ENCODE data around the gene UBE2R2. TPM values are rescaled to one million over a fixed set of nuclear protein-coding genes. Genes with fewer than 3 reads are reported as not detected.
"Not testable (repeated sequence)": the region's sequence is repeated elsewhere in the genome, so short reads cannot be mapped to it uniquely, and the experiment has no call there.

The UBE2R2 gene
- total RNA-seq, 1 donor from 2014 or later: 15.7 TPM

DNA sequence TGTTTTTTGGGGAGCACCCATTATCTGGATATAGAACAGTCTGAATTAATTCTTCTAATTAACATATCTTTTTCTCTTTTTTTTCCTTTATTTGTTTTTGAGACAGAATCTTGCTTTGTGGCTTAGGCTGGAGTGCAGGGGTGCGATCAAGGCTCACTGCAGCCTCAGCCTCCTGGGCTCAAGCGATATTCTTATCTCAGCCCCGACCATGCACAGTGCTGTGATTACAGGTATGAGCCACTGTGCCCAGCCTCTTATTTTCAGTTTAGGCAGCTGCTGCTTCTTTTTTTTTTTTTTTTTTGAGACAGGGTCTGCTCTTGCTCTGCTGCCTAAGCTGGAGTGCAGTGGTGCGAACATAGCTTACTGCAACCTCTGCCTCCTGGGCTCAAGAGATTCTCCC, 20.2 kb downstream of the UBE2R2 start:
- no peak for DNase-seq (ENCODE audit: low read depth in 2 of 2)

DNA sequence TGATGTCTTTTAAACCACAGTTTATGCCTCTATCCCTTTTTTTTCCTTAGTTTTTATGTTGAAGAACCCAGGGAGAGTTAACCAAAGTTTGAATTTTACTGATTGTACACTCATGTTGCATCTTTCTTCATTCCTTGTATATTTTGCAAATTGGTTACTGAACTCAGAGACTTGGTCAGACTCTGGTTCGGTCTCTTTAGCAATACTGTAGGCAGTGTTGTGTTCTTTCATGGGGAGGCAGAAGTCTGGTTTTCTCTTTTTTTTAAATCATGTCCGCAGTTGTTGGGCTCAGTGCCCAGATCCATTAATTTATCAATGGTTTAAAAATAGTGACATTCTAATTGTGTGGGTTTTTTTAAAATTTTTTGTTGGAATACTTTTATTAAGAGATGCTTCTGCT, 23.4 kb downstream of the UBE2R2 start:
- DNase-seq (ENCODE audit: low read depth in 2 of 2): no peak

DNA sequence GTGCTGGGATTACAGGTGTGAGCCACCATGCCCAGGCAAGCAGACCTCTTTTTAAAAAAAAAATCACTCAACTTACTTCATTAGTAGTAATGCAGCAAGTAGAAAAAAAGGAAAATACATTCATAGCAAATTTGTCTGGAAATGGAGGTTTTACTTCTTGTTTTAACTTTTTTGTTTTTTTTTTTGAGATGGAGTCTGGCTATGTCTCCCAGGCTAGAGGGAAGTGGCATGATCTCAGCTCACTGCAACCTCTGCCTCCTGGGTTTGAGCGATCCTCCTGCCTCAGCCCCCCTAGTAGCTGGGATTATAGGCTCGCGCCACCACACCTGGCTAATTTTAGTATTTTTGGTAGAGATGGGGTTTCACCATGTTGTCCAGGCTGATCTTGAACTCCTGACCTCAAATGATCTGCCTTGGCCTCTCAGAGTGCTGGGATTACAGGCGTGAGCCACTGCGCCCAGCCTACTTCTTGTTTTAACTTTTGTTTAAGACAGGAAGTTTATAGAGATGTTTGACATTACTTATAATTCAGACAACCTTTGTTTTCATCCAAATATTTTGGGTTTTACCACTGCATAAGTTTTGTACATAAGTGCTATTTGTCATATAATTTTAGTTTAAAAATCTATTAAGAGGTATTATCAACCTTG, 26.5 kb downstream of the UBE2R2 start:
- DNase-seq (ENCODE audit: low read depth in 2 of 2): no peak

GRCh38 chr9:33846231-33846630, 29.3 kb downstream of the UBE2R2 start:
- DNase-seq (ENCODE audit: low read depth in 2 of 2): no peak

DNA sequence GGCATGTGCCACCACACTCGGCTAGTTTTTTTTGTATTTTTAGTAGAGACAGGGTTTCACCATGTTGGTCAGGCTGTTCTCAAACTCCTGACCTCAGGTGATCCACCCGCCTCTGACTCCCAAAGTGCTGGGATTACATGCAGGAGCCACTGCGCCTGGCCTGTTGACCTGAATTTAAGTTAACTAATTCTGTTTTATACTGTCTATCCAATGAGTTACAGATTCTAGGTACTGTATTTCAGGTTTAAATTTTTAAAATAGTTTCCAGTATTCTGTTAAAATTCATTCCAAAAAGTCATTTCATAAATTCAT, 30.9 kb downstream of the UBE2R2 start:
- not testable (repeated sequence) for DNase-seq (ENCODE audit: low read depth in 2 of 2)

- DNase-seq (ENCODE audit: low read depth in 2 of 2): no peak
Observed at GRCh38 chr9:33850267-33850629, 33.3 kb downstream of the UBE2R2 start.

DNA sequence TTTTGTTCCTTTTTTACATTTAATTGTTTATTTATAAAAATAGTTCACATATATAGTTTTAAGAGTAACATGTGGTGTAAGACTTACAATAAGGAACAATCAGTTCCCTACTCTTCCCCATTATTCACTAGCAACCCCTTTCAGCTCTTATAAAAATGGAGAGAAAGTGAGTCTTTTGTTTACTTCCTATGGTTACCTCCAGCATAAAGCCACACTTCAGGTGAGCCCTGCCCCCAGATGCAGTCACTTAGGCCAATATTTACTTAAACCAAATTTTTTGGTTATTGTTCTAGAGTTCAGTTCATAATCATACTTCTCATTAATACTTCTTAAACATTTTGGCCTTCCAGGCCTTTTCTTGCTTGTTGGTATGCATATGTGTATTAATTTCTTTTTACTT, 33.7 kb downstream of the UBE2R2 start:
- DNase-seq (ENCODE audit: low read depth in 2 of 2): no peak

DNA sequence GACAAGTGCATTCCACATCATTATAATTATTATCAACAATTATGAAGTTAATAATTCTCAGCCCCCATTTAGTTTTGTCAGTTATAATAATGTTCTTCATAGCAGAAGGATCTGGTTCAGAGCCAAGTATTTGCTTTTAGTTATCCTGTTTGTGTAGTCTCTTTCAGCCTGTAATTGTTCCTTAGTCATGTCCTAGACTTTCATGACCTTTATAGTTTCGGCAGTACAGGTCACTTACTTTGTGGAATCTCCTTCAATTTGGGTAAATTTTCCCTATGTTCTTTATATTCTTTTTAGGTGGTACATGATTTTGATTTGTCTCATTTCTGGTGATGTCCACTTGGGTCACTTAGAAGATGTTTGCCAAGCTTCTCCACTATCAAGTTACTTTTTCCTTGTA, 34.3 kb downstream of the UBE2R2 start:
- peak in 1 of 2 donors; percentile 55 for DNase-seq (ENCODE audit: low read depth in 2 of 2)

DNA sequence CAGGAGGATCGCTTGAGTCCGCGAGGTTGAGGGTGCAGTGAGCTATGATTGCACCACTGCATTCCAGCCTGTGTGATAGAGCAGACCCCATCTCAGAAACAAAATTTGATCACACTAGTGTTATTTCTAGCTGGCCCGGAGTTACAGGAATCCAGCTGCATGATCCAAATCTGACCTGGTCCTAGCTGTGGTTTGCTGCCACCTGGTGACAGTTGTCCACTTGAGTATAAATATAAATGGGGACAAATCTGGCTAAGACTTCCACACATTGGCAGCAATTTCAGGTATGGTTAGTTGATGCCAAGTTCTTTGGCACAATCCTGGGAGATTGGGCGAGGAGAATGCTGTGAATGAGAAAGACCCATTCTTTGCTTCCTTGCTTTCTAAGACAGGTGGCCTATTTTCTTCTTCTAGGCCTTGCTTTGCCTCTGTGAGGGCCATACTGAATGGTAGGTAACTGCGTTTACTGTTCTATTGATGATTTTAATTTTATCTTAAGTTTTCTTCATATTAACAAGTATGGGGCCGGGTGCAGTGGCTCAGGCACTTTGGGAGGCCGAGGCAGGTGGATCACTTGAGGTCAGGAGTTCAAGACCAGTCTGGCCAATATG, 35.4 kb downstream of the UBE2R2 start:
- peak; percentile 71 to 82 for DNase-seq (ENCODE audit: low read depth in 2 of 2)

DNA sequence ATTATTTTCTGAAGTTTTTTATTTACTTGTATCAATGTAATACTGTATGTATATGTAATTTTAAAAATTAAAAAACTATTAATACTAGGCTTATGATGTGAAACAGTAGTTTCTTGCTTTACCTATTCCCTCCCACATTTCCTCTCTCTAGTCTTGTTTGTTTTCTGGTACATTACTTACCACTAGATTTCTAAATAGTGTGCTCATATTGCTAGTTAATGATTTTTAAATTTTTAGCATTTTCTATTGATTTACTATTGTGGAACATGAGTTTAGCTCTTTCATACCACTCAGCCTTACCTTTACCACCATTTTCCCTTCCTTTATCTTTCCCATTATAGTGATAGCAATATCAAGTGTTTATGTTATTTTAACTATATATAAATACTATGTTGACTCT, 39.3 kb downstream of the UBE2R2 start:
- no peak for DNase-seq (ENCODE audit: low read depth in 2 of 2)

- no peak for DNase-seq (ENCODE audit: low read depth in 2 of 2)
Observed at GRCh38 chr9:33858423-33858822, 41.5 kb downstream of the UBE2R2 start.

- DNase-seq (ENCODE audit: low read depth in 2 of 2): peak; percentile 44 to 63
Observed at GRCh38 chr9:33860200-33860871, 43.4 kb downstream of the UBE2R2 start.

- no peak for DNase-seq (ENCODE audit: low read depth in 2 of 2)
Observed at GRCh38 chr9:33861917-33862453, 45.0 kb downstream of the UBE2R2 start.

GRCh38 chr9:33863027-33863426, 46.1 kb downstream of the UBE2R2 start:
- DNase-seq (ENCODE audit: low read depth in 2 of 2): not testable (repeated sequence)

DNA sequence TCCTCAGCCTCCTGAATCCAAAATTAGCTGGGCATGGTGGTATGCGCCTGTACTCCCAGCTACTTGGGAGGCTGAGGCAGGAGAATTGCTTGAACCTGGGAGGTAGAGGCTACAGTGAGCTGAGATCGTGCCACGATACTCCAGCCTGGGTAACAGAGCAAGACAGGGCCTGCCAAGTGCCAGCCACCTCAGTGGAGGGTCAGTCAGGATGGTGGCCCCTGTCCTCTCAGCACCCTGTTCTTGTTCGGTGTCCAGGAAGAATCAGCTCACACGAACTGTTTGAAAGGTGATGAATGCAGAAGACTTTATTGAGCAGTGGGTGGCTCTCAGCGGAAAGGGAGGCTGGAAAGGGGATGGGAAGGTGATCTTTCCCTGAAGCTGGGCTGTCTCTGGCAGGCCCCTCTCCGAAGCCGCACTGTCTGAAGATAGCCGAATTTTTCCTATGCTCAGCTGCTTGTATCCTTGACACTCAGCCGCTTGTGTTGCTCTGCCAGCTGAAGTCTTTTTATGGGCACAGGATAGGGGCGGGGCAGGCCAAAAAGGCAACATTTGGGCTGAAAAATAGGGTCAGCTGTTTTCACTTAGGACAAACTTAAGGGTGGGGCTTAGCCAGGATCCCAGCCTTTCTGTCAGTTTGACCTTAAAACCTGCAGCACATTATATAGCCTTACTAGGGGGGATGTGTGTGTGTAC, 50.9 kb downstream of the UBE2R2 start:
- peak in 1 of 2 donors; percentile 37 for DNase-seq (ENCODE audit: low read depth in 2 of 2)

DNA sequence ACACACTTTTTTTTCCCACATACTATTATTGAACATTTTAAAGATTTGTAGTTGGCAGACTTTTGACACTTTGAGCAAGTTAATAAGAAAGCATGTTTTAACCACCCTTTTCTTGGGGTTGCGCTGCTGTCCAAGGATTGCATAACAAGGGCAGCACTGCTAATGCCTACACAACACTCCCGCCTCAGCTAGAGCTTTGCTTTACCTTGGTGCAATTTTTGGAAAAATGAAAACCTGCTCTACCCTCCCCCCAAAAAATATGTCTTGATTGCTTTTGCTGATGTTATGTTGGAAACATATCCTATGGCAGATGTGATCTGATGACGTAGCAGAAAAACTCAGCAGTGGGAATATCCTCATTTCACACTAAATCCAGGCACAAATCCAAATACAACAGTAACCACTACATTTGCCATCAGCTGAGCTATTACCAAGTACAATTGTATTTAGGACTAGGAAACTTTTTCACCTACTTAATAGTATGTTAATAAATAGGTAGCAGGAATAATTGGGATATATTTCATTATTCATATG, 51.5 kb downstream of the UBE2R2 start:
- DNase-seq (ENCODE audit: low read depth in 2 of 2): peak; percentile 92 to 97

DNA sequence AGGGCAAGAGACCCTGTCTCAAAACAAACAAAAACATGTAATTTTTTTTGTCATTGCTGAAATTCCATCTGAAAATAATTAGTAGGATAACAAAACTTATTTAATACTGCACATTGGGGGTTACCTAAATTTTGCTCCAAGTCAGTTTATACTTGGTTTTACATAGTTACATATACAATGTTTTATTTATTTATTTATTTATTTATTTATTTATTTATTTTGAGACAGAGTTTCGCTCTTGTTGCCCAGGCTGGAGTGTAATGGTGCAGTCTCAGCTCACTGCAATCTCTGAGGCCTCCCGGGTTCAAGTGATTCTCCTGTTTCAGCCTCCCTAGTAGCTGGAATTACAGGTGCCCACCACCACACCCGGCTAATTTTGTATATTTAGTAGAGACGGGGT, 52.3 kb downstream of the UBE2R2 start:
- DNase-seq (ENCODE audit: low read depth in 2 of 2): not testable (repeated sequence)

DNA sequence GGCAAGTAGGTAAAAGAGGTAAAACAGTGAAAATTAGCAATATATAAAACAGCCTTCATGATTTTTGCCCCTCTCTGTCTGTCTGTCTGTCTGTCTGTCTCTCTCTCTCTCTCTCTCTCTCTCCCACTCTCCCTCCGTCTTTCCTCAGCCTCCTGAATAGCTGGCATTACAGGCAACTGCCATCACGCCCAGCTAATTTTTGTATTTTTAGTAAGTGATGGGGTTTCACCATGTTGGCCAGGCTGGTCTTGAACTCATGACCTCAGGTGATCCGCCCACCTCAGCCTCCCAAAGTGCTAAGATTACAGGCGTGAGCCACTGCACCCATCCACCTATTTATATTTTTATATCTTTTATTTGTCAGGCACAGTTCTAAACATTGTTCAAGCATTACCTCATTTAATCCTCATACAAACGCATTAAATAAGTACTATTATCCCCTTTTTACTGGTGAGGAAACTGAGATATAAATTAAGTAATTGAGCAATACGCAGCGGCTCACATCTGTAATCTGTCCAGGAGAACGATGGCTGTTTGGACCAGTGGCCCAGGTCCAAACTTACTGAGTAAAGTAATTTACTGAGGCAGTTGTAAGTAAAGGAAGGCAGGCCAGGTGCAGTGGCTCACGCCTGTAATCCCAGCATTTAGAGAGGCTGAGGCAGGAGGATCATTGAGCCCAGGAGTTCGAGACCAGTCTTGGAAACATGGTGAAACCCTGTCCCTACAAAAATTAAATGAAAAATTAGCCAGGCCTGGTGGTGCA, 60.9 kb downstream of the UBE2R2 start:
- DNase-seq (ENCODE audit: low read depth in 2 of 2): no peak

DNA sequence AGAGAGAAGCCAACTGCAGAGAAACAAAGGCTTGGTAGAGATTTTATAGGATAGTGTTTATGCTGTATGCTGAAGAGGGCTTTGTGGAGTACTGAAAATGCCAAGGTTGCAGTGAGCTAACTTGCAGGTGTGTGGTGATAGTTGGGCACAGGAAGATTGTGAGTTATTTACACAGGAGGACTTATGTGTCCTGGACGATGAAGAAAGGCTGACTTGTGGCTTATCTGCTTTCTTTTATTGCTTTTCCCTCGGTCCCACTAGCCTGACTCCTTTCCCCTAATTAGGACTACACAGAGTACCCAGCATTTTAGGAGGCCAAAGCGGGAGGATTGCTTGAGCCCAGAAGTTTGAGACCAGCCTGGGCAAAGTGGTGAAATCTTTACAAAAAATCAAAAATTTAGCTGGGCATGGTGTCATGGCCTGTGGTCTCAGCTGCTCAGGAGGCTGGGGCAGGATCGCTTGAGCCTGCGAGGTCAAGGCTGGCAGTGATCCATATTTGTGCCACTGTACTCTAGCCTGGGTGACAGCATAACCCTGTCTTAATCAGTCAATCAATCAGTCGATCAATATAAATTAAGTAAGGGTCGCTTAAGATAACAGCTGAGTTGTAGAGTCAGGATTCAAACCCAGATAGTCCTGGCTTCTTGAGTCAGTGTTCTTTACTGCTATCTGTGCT, 61.9 kb downstream of the UBE2R2 start:
- no peak for DNase-seq (ENCODE audit: low read depth in 2 of 2)

- DNase-seq (ENCODE audit: low read depth in 2 of 2): no peak
Observed at GRCh38 chr9:33880211-33881089, 63.5 kb downstream of the UBE2R2 start.

Data from dermis microvascular lymphatic vessel endothelial cell (primary cell).